Calu3 (cell line): ENCODE measurements around the gene MSL1. TPM values are rescaled to one million over a fixed set of nuclear protein-coding genes. Genes with fewer than 3 reads are reported as not detected.

ENCODE experiments used
- BruUV-seq: library from RNA; stranded (reverse); fragments of 400-500 nt; replicated peaks from 2 replicates; lab custom pipeline; 2021; lab: Mats Ljungman, UMichigan
- CTCF ChIA-PET: fragments of 300-600 bp; sonication (Branson Sonifier 250); formaldehyde crosslinking; loops from one replicate; lab custom pipeline; 2022; ENCODE audit warnings: antibody characterized with exemption; lab: Charles Lee
- DNase-seq: peaks from one replicate; pipeline ENCODE4 v3.0.0; 2022
- H3K27ac Mint-ChIP-seq: one replicate; pipeline ENCODE4 v1.8.0; 2022; ENCODE audit warnings: mixed read lengths; ENCODE audit not compliant: unreplicated experiment
- H3K27me3 Mint-ChIP-seq: one replicate; pipeline ENCODE4 v1.8.0; 2022; ENCODE audit warnings: mixed read lengths; ENCODE audit not compliant: unreplicated experiment
- H3K36me3 Mint-ChIP-seq: one replicate; pipeline ENCODE4 v1.8.0; 2022; ENCODE audit warnings: mild to moderate bottlenecking, moderate library complexity, mixed read lengths; ENCODE audit not compliant: insufficient read depth, unreplicated experiment
- H3K4me1 Mint-ChIP-seq: one replicate; pipeline ENCODE4 v1.8.0; 2022; ENCODE audit warnings: mild to moderate bottlenecking, low read depth, mixed read lengths; ENCODE audit not compliant: unreplicated experiment
- H3K4me3 Mint-ChIP-seq: one replicate; pipeline ENCODE4 v1.8.0; 2022; ENCODE audit warnings: mild to moderate bottlenecking, low read depth, moderate library complexity, mixed read lengths; ENCODE audit not compliant: unreplicated experiment
- H3K9me3 Mint-ChIP-seq: one replicate; pipeline ENCODE4 v1.8.0; 2022; ENCODE audit warnings: low read depth, mixed read lengths; ENCODE audit not compliant: unreplicated experiment
- intact Hi-C: fragments of 100-400 bp; cut with micrococcal nuclease; formaldehyde crosslinking; loops from one replicate; pipeline ENCODE4 v1.10.0; 2022; ENCODE audit not compliant: unreplicated experiment
- total RNA-seq: library from RNA; stranded (reverse); gene quantifications from 2 replicates; pipeline ENCODE4 v1.2.3, GENCODE V29; 2022
- TF ChIP-seq, protein P1 (sequence below): fragments of 200-600 bp; IDR thresholded peaks from one replicate; pipeline ENCODE4 v1.8.0; 2022; ENCODE audit warnings: antibody characterized with exemption; ENCODE audit not compliant: unreplicated experiment

MSL1 gene
- total RNA-seq, 1 experiment from 2014 or later: 505 TPM

GRCh38 chr17:40176754-40177110 lies 55.0 kb downstream of the MSL1 start:
- Mint-ChIP-seq H3K4me1 (peaks cover 51% of the 10 kb centered on the region), H3K27ac (peak overlapping the region; percentile 61), H3K9me3 (no peaks in the 10 kb centered on the region), H3K27me3 (no peaks in the 10 kb centered on the region), H3K4me3 (peak overlapping the region; percentile 76), H3K36me3 (peaks cover 80% of the 10 kb centered on the region)
- CTCF ChIA-PET: interaction anchor here (0.6 to 9.2 kb wide), 17 partner anchors 8 to 218 kb away, joined by 3 to 145 read pairs (median 7); partner anchors contain the start of genes CASC3 and WIPF2
- intact Hi-C loops: loop anchor here (2.0 kb wide), 1 partner anchor 64 kb away; no protein-coding TSS in a partner anchor
- DNase-seq: peak; percentile 66
- BruUV-seq: TSS peak; percentile 83
- TF ChIP-seq, protein P1, sequence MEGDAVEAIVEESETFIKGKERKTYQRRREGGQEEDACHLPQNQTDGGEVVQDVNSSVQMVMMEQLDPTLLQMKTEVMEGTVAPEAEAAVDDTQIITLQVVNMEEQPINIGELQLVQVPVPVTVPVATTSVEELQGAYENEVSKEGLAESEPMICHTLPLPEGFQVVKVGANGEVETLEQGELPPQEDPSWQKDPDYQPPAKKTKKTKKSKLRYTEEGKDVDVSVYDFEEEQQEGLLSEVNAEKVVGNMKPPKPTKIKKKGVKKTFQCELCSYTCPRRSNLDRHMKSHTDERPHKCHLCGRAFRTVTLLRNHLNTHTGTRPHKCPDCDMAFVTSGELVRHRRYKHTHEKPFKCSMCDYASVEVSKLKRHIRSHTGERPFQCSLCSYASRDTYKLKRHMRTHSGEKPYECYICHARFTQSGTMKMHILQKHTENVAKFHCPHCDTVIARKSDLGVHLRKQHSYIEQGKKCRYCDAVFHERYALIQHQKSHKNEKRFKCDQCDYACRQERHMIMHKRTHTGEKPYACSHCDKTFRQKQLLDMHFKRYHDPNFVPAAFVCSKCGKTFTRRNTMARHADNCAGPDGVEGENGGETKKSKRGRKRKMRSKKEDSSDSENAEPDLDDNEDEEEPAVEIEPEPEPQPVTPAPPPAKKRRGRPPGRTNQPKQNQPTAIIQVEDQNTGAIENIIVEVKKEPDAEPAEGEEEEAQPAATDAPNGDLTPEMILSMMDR: no peak

GRCh38 chr17:40177275-40177874 lies 55.6 kb downstream of the MSL1 start, which contains the start of gene RAPGEFL1:
Gene RAPGEFL1, plus strand, starts transcription at chr17:40177470. Its CDS starts 392 bp downstream, at chr17:40177862.
- peak; percentile 100 for DNase-seq
- intact Hi-C loops: loop anchor here (2.0 kb wide), 1 partner anchor 65 kb away; no protein-coding TSS in a partner anchor
- peaks cover 51% of the 10 kb centered on the region for H3K4me1 Mint-ChIP-seq
- H3K9me3 Mint-ChIP-seq: no peaks in the 10 kb centered on the region
- TF ChIP-seq, protein P1: no peak
- peak within 1 kb of the TSS; percentile 76 for H3K4me3 Mint-ChIP-seq
- H3K27me3 Mint-ChIP-seq: no peaks in the 10 kb centered on the region
- H3K27ac Mint-ChIP-seq: peak within 1 kb of the TSS; percentile 61
- CTCF ChIA-PET: interaction anchor here (0.6 to 9.2 kb wide), 12 partner anchors 10 to 498 kb away, joined by 3 to 145 read pairs (median 10); partner anchors contain the start of genes CASC3 and WIPF2
- no TSS peak for BruUV-seq
- peaks cover 76% of the 10 kb centered on the region for H3K36me3 Mint-ChIP-seq

DNA sequence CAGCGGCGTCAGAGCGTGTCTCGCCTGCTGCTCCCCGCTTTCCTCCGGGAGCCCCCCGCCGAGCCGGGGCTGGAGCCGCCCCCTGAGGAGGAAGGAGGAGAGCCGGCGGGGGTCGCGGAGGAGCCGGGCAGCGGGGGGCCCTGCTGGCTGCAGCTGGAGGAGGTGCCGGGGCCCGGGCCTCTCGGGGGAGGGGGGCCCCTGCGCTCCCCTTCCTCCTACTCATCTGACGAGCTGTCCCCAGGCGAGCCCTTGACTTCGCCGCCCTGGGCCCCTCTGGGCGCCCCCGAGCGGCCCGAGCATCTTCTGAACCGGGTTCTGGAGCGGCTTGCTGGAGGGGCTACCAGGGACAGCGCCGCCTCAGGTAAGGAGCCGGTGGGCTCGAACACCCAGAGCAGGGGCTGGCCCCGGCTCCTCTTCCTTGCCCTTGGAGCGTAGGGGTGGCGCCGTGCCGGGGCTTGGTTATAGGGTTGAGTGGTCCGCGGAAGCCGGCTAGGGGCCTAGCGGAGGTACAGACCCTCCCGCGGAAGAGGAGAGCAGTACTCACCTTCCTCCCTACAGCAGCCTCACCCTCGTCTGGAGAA lies 56.3 kb downstream of the MSL1 start:
- peak overlapping the region; percentile 14 for H3K27ac Mint-ChIP-seq
- TF ChIP-seq, protein P1: no peak
- no peak for DNase-seq
- CTCF ChIA-PET: interaction anchor here (0.5 to 9.2 kb wide), 17 partner anchors 10 to 564 kb away, joined by 3 to 145 read pairs (median 4); partner anchors contain the start of genes CASC3 and WIPF2
- H3K4me1 Mint-ChIP-seq: peaks cover 51% of the 10 kb centered on the region
- no peaks in the 10 kb centered on the region for H3K9me3 Mint-ChIP-seq
- intact Hi-C loops: no loop called here
- H3K4me3 Mint-ChIP-seq: peak overlapping the region; percentile 76
- peaks cover 68% of the 10 kb centered on the region for H3K36me3 Mint-ChIP-seq
- BruUV-seq: no TSS peak
- H3K27me3 Mint-ChIP-seq: no peaks in the 10 kb centered on the region

DNA sequence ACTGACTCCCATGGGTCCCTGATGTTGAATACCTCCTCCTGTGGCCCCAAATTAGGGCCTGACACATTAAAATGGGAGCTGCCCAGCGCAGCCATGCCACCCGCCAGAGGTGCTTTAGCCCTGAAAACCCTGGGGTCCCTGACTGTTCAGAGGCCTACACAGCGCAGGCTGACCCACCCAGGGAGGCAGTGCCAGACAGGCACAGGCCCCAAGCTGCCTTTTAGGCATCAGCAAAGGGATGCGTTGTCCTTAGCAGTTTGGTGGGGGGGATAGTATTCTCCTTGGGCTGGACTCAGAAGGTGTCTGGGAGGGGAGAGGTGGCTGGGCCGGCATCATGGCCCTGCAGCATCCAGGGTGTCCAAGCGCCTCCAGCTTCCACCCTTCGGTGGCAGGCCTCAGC lies 56.9 kb downstream of the MSL1 start:
- Mint-ChIP-seq H3K4me3 (peak overlapping the region; percentile 76), H3K36me3 (peaks cover 63% of the 10 kb centered on the region), H3K27me3 (no peaks in the 10 kb centered on the region), H3K27ac (peak overlapping the region; percentile 14), H3K4me1 (peaks cover 51% of the 10 kb centered on the region), H3K9me3 (no peaks in the 10 kb centered on the region)
- CTCF ChIA-PET: interaction anchor here (0.5 to 9.2 kb wide), 25 partner anchors 8 to 564 kb away, joined by 3 to 145 read pairs (median 5); partner anchors contain the start of genes CASC3, MSL1 and WIPF2
- DNase-seq: no peak
- TF ChIP-seq, protein P1: no peak
- intact Hi-C loops: no loop called here
- BruUV-seq: no TSS peak
